ENCODE measurements around the gene CACNA1I.

GRCh38 chr22:39535831-39536449 lies 34.6 kb upstream of the CACNA1I start:
- TF ChIP-seq POLR2AphosphoS5 (IDR thresholded peaks at IDR 0.05; ENCODE audit: borderline replicate concordance, low read depth, low read length): no peak
- TF ChIP-seq FOXP2 (optimal IDR thresholded peaks at IDR 0.05; ENCODE audit: control extremely low read depth, extremely low read length, insufficient read depth): no peak

Data from SK-N-MC (cell line).